HG03520 (cell line): ENCODE data around the gene CST2.
A peak's percentile ranks its signal among the peaks of the same experiment; 100 is the strongest.
"Not testable (repeated sequence)": the region's sequence is repeated elsewhere in the genome, so short reads cannot be mapped to it uniquely, and the experiment has no call there.

Experiments used
- ATAC-seq: cut with Tn5 transposase; IDR thresholded peaks from one replicate; pipeline ENCODE4 v1.9.1; 2021; ENCODE audit warnings: mild to moderate bottlenecking, moderate library complexity; ENCODE audit not compliant: unreplicated experiment

Gene CST2

GRCh38 chr20:23811559-23811958 lies 15.0 kb downstream of the CST2 start:
- not testable (repeated sequence) for ATAC-seq

GRCh38 chr20:23810349-23810748 lies 16.2 kb downstream of the CST2 start:
- not testable (repeated sequence) for ATAC-seq

GRCh38 chr20:23800865-23801264 lies 25.7 kb downstream of the CST2 start:
- ATAC-seq, result no peak

- ATAC-seq, result peak; percentile 79
Observed at GRCh38 chr20:23799216-23799847, 27.2 kb downstream of the CST2 start.

GRCh38 chr20:23795526-23795925 lies 31.0 kb downstream of the CST2 start:
- ATAC-seq, result no peak

- no peak for ATAC-seq
Observed at GRCh38 chr20:23794841-23795240, 31.7 kb downstream of the CST2 start.

GRCh38 chr20:23794065-23794464 lies 32.5 kb downstream of the CST2 start:
- ATAC-seq, result no peak

- ATAC-seq, result no peak
Observed at GRCh38 chr20:23783447-23783846, 43.1 kb downstream of the CST2 start.

GRCh38 chr20:23782366-23782983 lies 44.1 kb downstream of the CST2 start:
- ATAC-seq, result no peak

- ATAC-seq, result not testable (repeated sequence)
Observed at GRCh38 chr20:23778676-23779075, 47.9 kb downstream of the CST2 start.

- ATAC-seq, result not testable (repeated sequence)
Observed at GRCh38 chr20:23777380-23777779, 49.1 kb downstream of the CST2 start.

GRCh38 chr20:23776067-23776771 lies 50.3 kb downstream of the CST2 start:
- no peak for ATAC-seq

GRCh38 chr20:23774081-23774480 lies 52.4 kb downstream of the CST2 start:
- no peak for ATAC-seq
